Gastrocnemius medialis (tissue), 4 donors: ENCODE measurements around the gene EPHA8. TPM values are rescaled to one million over a fixed set of nuclear protein-coding genes. Genes with fewer than 3 reads are reported as not detected.

ENCODE experiments used
- ATAC-seq, 2 donors: fragments of 150-250 bp; one replicate each; pipeline ENCODE4 v1.9.1; 2016
- DNase-seq, 2 donors: peaks; one replicate each; pipeline ENCODE4 v3.0.0-alpha.2; 2019
- H3K27ac ChIP-seq, 4 donors: fragments of 200-600 bp; sonication (generic); 1 replicate in 1 of 4; 2 replicates in 3 of 4; pipeline ENCODE4 v1.5.1; 2016 to 2018; ENCODE audit warnings: mild to moderate bottlenecking in 2 of 4, moderate library complexity in 1 of 4
- H3K27me3 ChIP-seq, 3 donors: fragments of 200-600 bp; sonication (generic) in 2 of 3; 1 replicate in 1 of 3; 2 replicates in 2 of 3; pipeline versions ENCODE4 v1.5.1 to v1.6.0; 2016 to 2019; ENCODE audit warnings: mild to moderate bottlenecking in 1 of 3, moderate library complexity in 1 of 3
- H3K36me3 ChIP-seq, 2 donors: fragments of 200-600 bp; sonication (generic) in 1 of 2; one replicate each; pipeline ENCODE4 v1.5.1; 2017 to 2018
- H3K4me1 ChIP-seq, 2 donors: fragments of 200-600 bp; sonication (generic) in 1 of 2; one replicate each; pipeline ENCODE4 v1.5.1; 2016 to 2017; ENCODE audit warnings: mild to moderate bottlenecking in 2 of 2
- H3K4me3 ChIP-seq, 4 donors: fragments of 200-600 bp; sonication (generic) in 3 of 4; 1 replicate in 1 of 4; 2 replicates in 3 of 4; pipeline ENCODE4 v1.5.1; 2016 to 2019; ENCODE audit warnings: mild to moderate bottlenecking in 2 of 4
- H3K9me3 ChIP-seq, 3 donors: fragments of 200-600 bp; sonication (generic) in 2 of 3; 1 replicate in 1 of 3; 2 replicates in 2 of 3; pipeline ENCODE4 v1.5.1; 2016 to 2019
- CTCF ChIP-seq, 5 experiments: fragments of 450-650 bp in 3 of 5; fragments of 200-600 bp in 2 of 5; sonication (generic) in 2 of 5; IDR thresholded peaks in 4 of 5; conservative IDR thresholded peaks in 1 of 5; 1 replicate in 4 of 5; 2 replicates in 1 of 5; pipeline ENCODE4 v1.5.1; 2016 to 2019; ENCODE audit warnings: antibody characterized with exemption in 5 of 5, mild to moderate bottlenecking in 3 of 5, moderate library complexity in 3 of 5
- POLR2A ChIP-seq, 2 donors: fragments of 450-650 bp; IDR thresholded peaks; one replicate each; pipeline ENCODE4 v1.6.1; 2017; ENCODE audit warnings: antibody characterized with exemption in 2 of 2, mild to moderate bottlenecking in 2 of 2, moderate library complexity in 2 of 2
- in situ Hi-C, 4 donors: fragments of 200-750 bp; cut with MboI; loops; one replicate each; pipeline versions ENCODE4 v1.15.0 to v1.8.0; 2017; ENCODE audit warnings: low sequenced_read_pairs in 4 of 4
- intact Hi-C: fragments of 100-400 bp; cut with DNase I; formaldehyde crosslinking; loops from one replicate; pipeline ENCODE4 v1.15.1; 2023; ENCODE audit warnings: low total_unique reads
- total RNA-seq, 4 donors: library from RNA; depleted of rRNA; stranded (reverse); fragments of >200 nt; gene quantifications; one replicate each; pipeline versions ENCODE4 v1.1.0 to v1.2.3, GENCODE V29; 2016

EPHA8 gene
- total RNA-seq, 4 donors from 2014 or later: not detected

- Histone ChIP-seq H3K36me3 (peaks cover 0 to 55% of the 10 kb centered on the region in 2 donors), H3K27me3 (no peaks in the 10 kb centered on the region), H3K4me1 (peaks cover 0 to 4% of the 10 kb centered on the region in 2 donors), H3K9me3 (no peaks in the 10 kb centered on the region), H3K27ac (no peak overlapping the region), H3K4me3 (no peak overlapping the region)
- DNase-seq (no peak), ATAC-seq (no peak)
- TF ChIP-seq CTCF (IDR thresholded peaks at IDR 0.05 in 4 of 5, conservative IDR thresholded peaks at IDR 0.05 in 1 of 5) (no peak), POLR2A (IDR thresholded peaks at IDR 0.05) (no peak)
- in situ Hi-C loops (no loop called here), intact Hi-C loops (no loop called here)
These were observed 36.2 kb upstream of the EPHA8 start for GRCh38 chr1:22527122-22527521.

GRCh38 chr1:22527555-22528296 is 35.6 kb upstream of the EPHA8 start:
- Histone ChIP-seq H3K27me3 (no peaks in the 10 kb centered on the region), H3K4me1 (peaks cover 0 to 4% of the 10 kb centered on the region in 2 donors), H3K4me3 (no peak overlapping the region), H3K9me3 (no peaks in the 10 kb centered on the region), H3K36me3 (peaks cover 0 to 50% of the 10 kb centered on the region in 2 donors), H3K27ac (no peak overlapping the region)
- no peak for TF ChIP-seq POLR2A (IDR thresholded peaks at IDR 0.05)
- TF ChIP-seq CTCF (IDR thresholded peaks at IDR 0.05 in 4 of 5, conservative IDR thresholded peaks at IDR 0.05 in 1 of 5): no peak
- ATAC-seq (no peak), DNase-seq (no peak)
- intact Hi-C loops (no loop called here), in situ Hi-C loops (no loop called here)

GRCh38 chr1:22528451-22528850 is 34.8 kb upstream of the EPHA8 start:
- no peak for DNase-seq
- TF ChIP-seq POLR2A (IDR thresholded peaks at IDR 0.05) (no peak), CTCF (IDR thresholded peaks at IDR 0.05 in 4 of 5, conservative IDR thresholded peaks at IDR 0.05 in 1 of 5) (no peak)
- Histone ChIP-seq H3K36me3 (peaks cover 0 to 47% of the 10 kb centered on the region in 2 donors), H3K27ac (no peak overlapping the region), H3K4me3 (no peak overlapping the region), H3K4me1 (peaks cover 0 to 4% of the 10 kb centered on the region in 2 donors), H3K9me3 (no peaks in the 10 kb centered on the region), H3K27me3 (no peaks in the 10 kb centered on the region)
- intact Hi-C loops (no loop called here), in situ Hi-C loops (no loop called here)
- ATAC-seq: no peak

- Histone ChIP-seq H3K4me3 (no peak overlapping the region), H3K27ac (no peak overlapping the region), H3K9me3 (no peaks in the 10 kb centered on the region), H3K4me1 (peaks cover 0 to 4% of the 10 kb centered on the region in 2 donors), H3K36me3 (peaks cover 0 to 31% of the 10 kb centered on the region in 2 donors), H3K27me3 (no peaks in the 10 kb centered on the region)
- intact Hi-C loops (no loop called here), in situ Hi-C loops (no loop called here)
- DNase-seq (no peak), ATAC-seq (no peak)
- TF ChIP-seq CTCF (IDR thresholded peaks at IDR 0.05 in 4 of 5, conservative IDR thresholded peaks at IDR 0.05 in 1 of 5) (no peak), POLR2A (IDR thresholded peaks at IDR 0.05) (no peak)
These were observed 33.2 kb upstream of the EPHA8 start for GRCh38 chr1:22529901-22530621.
